NCI-H2227 treated with DMSO at 0.1 percent for 48 hours (cell line): ENCODE results near the gene MEIOB.
"Not testable (repeated sequence)": the region's sequence is repeated elsewhere in the genome, so short reads cannot be mapped to it uniquely, and the experiment has no call there.

Experiments used
- DNase-seq: peaks from one replicate; lab custom pipeline; 2025; lab: John Stamatoyannopoulos, UW

The MEIOB gene

GRCh38 chr16:1871974-1872635 is at the start of gene MEIOB:
MEIOB (minus strand) TSS chr16:1872164; CDS start chr16:1868175, 3,989 bp downstream.
- DNase-seq: peak; percentile 72

GRCh38 chr16:1920727-1921171 is 48.8 kb upstream of the MEIOB start:
- DNase-seq: no peak

- DNase-seq: not testable (repeated sequence)
These were observed 48.2 kb upstream of the MEIOB start for GRCh38 chr16:1920122-1920521.

DNA sequence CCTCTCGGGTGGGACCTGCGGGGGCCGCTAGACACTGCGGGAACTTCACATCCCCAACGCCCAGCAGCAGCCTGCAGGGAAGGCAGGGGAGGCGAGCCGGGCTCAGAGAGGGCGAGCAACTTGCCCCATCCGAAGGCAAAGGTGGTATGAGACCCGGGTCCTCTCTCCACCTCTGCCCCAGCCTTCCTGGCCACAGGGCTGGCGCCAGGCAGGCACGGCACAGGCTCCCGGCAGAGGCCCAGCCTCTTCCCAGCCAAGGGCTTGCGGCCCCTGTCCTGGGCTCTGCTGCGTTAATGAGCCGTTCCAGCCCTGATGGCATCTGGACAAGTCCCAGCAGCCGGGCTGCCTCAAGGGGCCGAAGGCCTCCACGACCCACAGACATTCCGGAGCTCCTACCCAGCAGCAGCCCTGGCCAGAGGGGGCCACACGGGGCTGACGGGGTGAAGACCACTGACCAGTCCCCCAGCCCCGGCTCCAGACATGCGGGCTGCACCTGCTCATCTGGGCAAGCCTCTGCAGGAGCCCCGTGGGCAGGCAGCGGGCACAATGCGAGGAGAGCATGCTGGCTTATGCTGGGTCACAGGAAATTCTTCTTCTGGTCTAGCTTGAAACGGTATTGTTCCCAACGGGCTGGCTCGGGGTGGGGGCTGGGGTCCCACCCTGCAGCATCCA is 47.5 kb upstream of the MEIOB start:
- no peak for DNase-seq

- DNase-seq: no peak
These were observed 46.7 kb upstream of the MEIOB start, which contains the start of gene HS3ST6 for GRCh38 chr16:1918351-1919326. HS3ST6 (minus strand) TSS chr16:1918415; CDS start chr16:1918323, 92 bp downstream.

DNA sequence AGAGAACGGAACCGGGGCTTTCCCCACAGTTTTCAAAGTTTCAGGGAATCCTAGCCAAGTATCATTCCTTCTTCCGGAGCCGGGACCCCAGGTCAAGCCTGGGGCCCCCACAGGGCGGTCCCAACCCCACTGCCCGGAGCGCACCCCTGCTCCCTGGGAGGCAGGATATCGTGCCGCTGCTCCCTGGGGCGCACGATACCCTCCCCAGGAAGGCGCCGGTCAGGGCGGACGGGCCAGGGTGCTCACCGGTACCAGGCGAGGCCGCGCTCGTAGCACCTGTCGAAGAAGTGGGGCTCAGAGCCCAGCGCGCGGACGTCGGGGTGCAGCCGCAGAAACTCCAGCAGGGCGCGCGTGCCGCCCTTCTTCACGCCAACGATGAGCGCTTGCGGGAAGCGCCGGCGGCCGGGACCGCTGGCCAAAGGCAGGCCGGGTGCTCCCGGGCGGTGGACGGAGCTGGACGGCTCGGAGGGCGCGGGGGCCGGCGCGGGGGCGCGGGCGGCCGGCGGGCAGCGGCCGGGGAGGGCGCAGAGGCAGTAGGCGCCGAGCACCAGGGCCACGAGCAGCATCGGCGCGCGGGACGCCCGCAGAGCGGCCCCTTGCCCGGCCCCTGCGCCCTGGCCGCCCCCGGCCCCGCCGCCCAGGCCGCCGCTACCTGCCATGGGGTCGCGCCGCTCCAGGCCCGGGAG is 45.8 kb upstream of the MEIOB start:
- no peak for DNase-seq

- no peak for DNase-seq
These were observed 45.2 kb upstream of the MEIOB start for GRCh38 chr16:1917056-1917664.

GRCh38 chr16:1916640-1916990 is 44.7 kb upstream of the MEIOB start:
- no peak for DNase-seq

GRCh38 chr16:1915732-1916639 is 44.0 kb upstream of the MEIOB start:
- no peak for DNase-seq

DNA sequence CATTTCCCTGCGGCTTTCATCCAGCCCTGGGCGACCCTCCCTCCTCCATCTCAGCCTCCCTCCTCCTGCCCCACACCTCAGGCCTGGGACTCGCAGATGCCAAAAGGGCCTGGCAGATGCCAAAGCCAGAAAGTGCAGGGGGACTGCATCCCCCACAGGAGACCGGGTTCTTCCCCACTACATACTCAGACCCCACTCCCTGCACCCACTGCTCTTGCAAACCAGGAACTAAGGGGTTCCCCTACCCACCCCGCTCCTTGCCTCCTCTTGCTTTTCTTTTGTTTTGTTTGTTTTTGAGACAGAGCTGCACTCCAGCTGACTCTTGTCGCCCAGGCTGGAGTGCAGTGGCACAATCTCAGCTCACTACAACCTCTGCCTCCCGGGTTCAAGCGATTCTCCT is 43.0 kb upstream of the MEIOB start:
- DNase-seq: no peak

- DNase-seq: no peak
These were observed 42.2 kb upstream of the MEIOB start for GRCh38 chr16:1914084-1914608.

GRCh38 chr16:1913327-1914083 is 41.5 kb upstream of the MEIOB start:
- no peak for DNase-seq

DNA sequence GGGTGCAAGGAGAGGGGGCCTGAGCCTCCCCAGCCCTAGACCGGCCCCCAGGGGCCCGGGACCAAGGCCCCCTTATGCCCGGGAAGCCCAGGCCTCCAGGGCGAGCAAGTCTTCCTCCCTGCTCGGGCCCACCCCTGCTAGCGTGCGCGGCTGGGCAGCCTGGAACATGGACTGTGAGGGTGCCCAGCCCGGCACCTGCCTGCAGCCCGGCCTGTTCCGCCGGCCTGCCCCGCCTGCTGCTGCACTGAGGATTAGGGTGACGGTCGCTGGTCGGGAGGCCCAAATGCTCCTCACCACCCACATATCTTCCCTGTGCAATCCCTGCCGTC is 40.2 kb upstream of the MEIOB start:
- DNase-seq: no peak

DNA sequence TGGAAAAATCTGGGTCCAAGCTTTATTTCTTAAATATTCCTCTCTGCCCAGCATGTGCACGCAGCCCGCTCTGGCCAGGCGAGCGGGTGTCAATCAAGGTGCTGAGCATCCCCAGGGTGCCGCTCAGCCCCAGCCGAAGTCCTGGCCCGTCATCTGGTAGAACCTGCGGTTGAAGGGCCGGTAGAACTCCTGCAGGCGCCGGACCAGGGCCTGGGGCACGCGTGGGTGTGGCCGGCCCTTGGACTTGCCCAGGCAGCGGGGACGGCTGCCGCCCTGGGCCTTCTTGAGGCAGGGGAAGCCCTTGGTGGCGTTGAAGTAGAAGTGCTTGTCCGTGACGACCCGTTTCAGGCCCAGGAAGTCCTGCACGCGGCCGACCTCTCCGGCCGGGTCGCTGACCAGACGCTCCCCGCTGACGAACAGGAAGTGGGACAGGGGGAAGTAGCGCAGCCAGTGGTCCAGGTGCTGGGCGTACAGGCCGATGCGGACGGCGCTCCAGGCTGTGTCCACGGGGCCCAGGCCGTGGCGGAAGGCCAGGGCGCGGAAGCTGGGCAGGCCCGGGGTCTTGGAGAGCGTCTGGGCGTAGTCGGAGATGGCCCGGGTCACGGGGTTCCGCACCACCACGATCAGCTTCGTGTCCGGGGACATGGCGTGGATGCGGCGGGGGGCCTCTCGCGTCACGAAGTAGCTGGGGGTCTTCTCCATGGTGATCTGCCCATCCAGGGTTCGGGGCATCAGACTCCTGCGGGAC is 39.7 kb upstream of the MEIOB start:
- DNase-seq: no peak

GRCh38 chr16:1909561-1910231 is 37.7 kb upstream of the MEIOB start:
- no peak for DNase-seq

- no peak for DNase-seq
These were observed 37.0 kb upstream of the MEIOB start for GRCh38 chr16:1908983-1909382.

DNA sequence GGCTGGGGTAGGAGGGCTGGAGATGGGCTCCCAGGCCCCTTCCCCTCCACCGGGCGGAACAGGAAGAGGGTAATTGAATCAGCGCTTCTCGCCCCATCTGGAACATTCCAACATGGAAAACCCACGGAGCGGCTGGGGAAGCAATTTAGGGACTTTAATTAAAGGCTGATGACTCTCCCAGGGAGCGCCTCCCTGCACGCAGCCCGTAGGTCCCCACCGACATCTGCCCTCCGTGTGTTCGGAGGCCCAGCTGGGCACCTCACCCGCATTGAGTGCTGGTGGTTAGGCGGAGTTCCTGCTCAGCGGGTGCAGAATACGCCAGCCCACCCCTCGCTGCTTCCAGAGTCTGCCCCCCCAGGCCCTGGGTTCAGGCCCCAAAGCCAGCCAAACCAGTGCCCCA is 36.2 kb upstream of the MEIOB start:
- no peak for DNase-seq

DNA sequence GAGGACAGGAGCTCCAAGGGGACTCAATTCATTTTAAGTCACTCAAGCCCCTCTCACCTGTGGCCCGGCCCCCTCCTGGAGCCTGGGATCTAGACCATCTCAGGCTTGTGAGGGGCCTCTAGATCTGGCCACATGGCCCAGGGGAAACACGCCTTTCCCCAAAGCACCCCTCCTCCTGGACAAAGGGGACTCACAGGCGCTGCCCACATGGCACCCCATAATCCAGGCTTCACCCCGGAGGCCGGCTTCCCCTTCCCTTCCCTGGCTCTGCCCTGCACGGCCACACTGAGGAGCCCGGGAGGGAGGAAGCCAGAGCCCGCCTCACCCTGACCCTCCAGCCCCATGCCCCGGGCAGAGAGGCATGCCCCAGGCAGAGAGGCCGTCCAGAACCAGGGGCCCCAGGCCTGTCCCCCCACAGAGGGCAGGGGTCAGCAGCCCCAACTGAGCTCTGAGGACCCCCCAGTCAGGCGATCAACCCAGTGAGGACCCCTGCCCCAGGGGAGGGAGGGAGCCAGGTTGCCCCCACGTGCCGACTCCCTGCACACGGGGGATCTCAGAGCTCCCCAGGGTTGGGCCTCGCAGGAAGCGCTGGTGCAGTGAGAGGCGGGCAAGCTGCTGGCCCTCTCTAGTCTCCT is 35.4 kb upstream of the MEIOB start:
- no peak for DNase-seq
